Measurements from ENCODE around the gene IKZF1. TPM values are rescaled to one million over a fixed set of nuclear protein-coding genes. Genes with fewer than 3 reads are reported as not detected.

Gene IKZF1
- total RNA-seq, 1 experiment from 2014 or later: 3.7 TPM

DNA sequence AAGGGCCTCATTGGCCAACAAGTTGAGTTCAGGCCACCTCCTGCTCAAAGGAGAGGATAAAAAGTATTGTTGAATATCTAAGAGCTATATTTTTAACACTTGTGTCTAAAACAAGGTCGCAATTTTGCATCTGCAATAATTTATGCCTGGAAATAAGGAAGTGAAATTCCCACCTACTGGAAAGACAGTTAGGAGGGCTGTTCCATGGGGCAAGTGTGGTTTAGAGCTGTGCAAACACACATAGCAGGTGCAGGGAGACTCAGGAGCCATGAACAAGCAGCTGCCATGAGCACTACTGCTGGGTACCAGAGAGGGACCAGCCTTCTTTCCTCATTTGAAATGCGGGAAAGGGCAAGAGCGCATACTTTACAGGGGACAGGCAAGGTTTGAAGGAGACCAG is 35.5 kb upstream of the IKZF1 start:
- ChIA-PET CTCF (no interaction called here), POLR2A (ENCODE audit: low non-redundant PET) (no interaction called here)
- Histone ChIP-seq H3K27ac (ENCODE audit: low read depth, low read length, poor library complexity, severe bottlenecking) (no peak overlapping the region), H3K9me3 (ENCODE audit: low read depth, low read length, poor library complexity, severe bottlenecking) (no peaks in the 10 kb centered on the region), H3K36me3 (ENCODE audit: insufficient read depth, low read length, poor library complexity, severe bottlenecking) (no peaks in the 10 kb centered on the region), H3K4me1 (ENCODE audit: insufficient read depth, low read length, poor library complexity, severe bottlenecking) (peaks cover under 1% of the 10 kb centered on the region), H3K4me3 (ENCODE audit: low read depth, low read length, poor library complexity, severe bottlenecking) (no peak overlapping the region), H3K27me3 (replicated peaks; ENCODE audit: insufficient read depth, low read depth, low read length, poor library complexity) (no peaks in the 10 kb centered on the region)
- TF ChIP-seq EZH2 (IDR thresholded peaks at IDR 0.05; ENCODE audit: borderline replicate concordance, low read depth, low read length, poor library complexity, severe bottlenecking): no peak
- TF ChIP-seq, protein P1, sequence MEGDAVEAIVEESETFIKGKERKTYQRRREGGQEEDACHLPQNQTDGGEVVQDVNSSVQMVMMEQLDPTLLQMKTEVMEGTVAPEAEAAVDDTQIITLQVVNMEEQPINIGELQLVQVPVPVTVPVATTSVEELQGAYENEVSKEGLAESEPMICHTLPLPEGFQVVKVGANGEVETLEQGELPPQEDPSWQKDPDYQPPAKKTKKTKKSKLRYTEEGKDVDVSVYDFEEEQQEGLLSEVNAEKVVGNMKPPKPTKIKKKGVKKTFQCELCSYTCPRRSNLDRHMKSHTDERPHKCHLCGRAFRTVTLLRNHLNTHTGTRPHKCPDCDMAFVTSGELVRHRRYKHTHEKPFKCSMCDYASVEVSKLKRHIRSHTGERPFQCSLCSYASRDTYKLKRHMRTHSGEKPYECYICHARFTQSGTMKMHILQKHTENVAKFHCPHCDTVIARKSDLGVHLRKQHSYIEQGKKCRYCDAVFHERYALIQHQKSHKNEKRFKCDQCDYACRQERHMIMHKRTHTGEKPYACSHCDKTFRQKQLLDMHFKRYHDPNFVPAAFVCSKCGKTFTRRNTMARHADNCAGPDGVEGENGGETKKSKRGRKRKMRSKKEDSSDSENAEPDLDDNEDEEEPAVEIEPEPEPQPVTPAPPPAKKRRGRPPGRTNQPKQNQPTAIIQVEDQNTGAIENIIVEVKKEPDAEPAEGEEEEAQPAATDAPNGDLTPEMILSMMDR (conservative IDR thresholded peaks at IDR 0.05; ENCODE audit: low read depth, low read length): no peak
- no TSS peak for BruUV-seq (replicated peaks)
- no peak for DNase-seq (ENCODE audit: low spot score)
- intact Hi-C loops (cut with micrococcal nuclease; ENCODE audit: unreplicated experiment): no loop called here

DNA sequence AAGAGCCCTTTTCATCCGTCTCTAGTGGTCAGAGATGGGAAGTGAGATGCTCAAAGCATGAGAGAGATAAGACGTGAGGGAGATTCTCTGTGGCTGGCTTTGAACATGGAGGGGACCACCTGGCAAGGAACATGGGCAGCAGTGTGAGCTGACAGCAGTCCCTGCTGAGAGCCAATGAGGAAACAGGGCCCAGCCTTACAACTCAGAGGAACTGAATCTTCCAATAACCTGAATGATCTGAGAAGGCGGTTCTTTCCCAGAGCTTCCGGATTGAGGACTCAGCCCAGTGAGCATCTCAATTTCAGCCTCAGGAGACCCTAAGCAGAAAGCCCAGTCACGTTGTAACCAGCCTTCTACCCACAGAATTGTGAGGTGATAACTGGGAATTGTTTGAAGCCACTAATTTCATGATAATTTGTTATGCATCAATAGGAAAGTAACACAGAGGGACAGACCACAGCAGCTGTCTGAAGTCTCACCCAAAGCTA is 33.9 kb upstream of the IKZF1 start:
- TF ChIP-seq, protein P1 (conservative IDR thresholded peaks at IDR 0.05; ENCODE audit: low read depth, low read length): no peak
- TF ChIP-seq EZH2 (IDR thresholded peaks at IDR 0.05; ENCODE audit: borderline replicate concordance, low read depth, low read length, poor library complexity, severe bottlenecking): no peak
- intact Hi-C loops (cut with micrococcal nuclease; ENCODE audit: unreplicated experiment): no loop called here
- Histone ChIP-seq H3K27ac (ENCODE audit: low read depth, low read length, poor library complexity, severe bottlenecking) (no peak overlapping the region), H3K4me3 (ENCODE audit: low read depth, low read length, poor library complexity, severe bottlenecking) (no peak overlapping the region), H3K4me1 (ENCODE audit: insufficient read depth, low read length, poor library complexity, severe bottlenecking) (no peaks in the 10 kb centered on the region), H3K27me3 (replicated peaks; ENCODE audit: insufficient read depth, low read depth, low read length, poor library complexity) (no peaks in the 10 kb centered on the region), H3K36me3 (ENCODE audit: insufficient read depth, low read length, poor library complexity, severe bottlenecking) (no peaks in the 10 kb centered on the region), H3K9me3 (ENCODE audit: low read depth, low read length, poor library complexity, severe bottlenecking) (no peaks in the 10 kb centered on the region)
- CTCF ChIA-PET: no interaction called here
- DNase-seq (ENCODE audit: low spot score): no peak
- BruUV-seq (replicated peaks): no TSS peak
- POLR2A ChIA-PET (ENCODE audit: low non-redundant PET): no interaction called here

DNA sequence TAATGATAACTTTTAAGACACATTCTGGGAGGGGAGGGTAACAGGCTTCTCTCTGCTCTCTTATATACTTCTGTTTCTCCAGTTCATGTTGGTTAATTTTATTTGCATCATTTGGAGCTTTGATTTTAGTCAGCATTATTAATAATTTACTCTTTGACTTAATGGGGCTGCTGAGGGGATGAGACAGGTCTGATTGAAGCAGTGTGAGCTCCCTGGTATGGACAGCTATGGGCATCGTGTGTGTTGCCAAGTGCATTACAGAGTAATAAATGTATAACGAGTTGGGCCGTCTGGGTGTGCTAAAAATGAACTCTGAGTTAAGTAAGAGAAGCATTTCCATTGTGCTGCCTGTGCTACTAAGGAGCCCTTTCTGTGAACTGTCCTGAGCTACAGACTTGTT is 31.7 kb upstream of the IKZF1 start:
- POLR2A ChIA-PET (ENCODE audit: low non-redundant PET): interaction anchor here (0.7 kb wide), 1 partner anchor 974 kb away, joined by 3 read pairs; no protein-coding TSS in a partner anchor
- Histone ChIP-seq H3K27me3 (replicated peaks; ENCODE audit: insufficient read depth, low read depth, low read length, poor library complexity) (no peaks in the 10 kb centered on the region), H3K9me3 (ENCODE audit: low read depth, low read length, poor library complexity, severe bottlenecking) (no peaks in the 10 kb centered on the region), H3K27ac (ENCODE audit: low read depth, low read length, poor library complexity, severe bottlenecking) (no peak overlapping the region), H3K4me1 (ENCODE audit: insufficient read depth, low read length, poor library complexity, severe bottlenecking) (no peaks in the 10 kb centered on the region), H3K36me3 (ENCODE audit: insufficient read depth, low read length, poor library complexity, severe bottlenecking) (no peaks in the 10 kb centered on the region), H3K4me3 (ENCODE audit: low read depth, low read length, poor library complexity, severe bottlenecking) (no peak overlapping the region)
- no peak for TF ChIP-seq EZH2 (IDR thresholded peaks at IDR 0.05; ENCODE audit: borderline replicate concordance, low read depth, low read length, poor library complexity, severe bottlenecking)
- TF ChIP-seq, protein P1 (conservative IDR thresholded peaks at IDR 0.05; ENCODE audit: low read depth, low read length): no peak
- DNase-seq (ENCODE audit: low spot score): no peak
- CTCF ChIA-PET: no interaction called here
- intact Hi-C loops (cut with micrococcal nuclease; ENCODE audit: unreplicated experiment): no loop called here
- BruUV-seq (replicated peaks): no TSS peak

Measured in A673 (cell line).